ENCODE data around the gene ZNF221. TPM values are rescaled to one million over a fixed set of nuclear protein-coding genes. Genes with fewer than 3 reads are reported as not detected.

Gene ZNF221
- total and polyA plus RNA-seq, 9 donors: 2.2 to 11.5 (median 8.0) TPM

DNA sequence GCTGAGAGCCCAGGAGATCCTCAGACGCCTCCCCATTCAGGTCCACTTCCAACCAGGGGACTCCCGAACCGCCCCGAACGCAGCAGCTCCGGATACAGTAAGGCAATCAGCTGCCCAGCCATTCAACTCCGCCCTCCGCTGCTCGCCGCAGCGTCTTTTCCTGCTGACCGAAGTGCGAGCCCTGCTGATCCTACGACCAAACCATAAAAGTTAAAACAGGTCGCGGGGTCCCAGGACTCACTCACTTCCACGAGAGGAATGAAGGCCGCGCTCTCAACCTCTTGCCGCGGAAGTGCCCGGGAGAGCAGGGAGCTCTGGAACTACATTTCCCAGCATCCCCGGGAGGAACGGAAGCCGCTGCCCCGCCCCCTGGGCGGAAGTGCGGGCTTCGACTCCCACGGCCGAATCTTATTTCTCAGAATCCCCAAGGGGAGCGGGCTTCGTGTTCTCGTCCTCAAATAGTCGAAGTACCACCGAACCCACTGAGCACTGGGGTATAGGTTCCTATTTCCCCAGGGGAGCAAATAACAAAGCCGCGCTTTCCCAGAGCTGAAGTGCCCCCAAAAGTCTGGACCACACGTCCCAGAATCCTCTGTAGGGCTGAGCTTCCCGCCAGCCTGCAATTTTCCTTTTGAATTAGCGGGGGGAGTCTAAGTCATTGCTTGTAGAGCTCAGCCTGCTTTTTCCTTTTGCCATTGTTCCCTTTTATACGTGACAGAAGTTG, 15.9 kb upstream of the ZNF221 start, which contains the start of gene ZNF45:
Gene ZNF45 (minus strand): TSS at position 298 of the 724 bp plus-strand sequence. CDS start 13,097 bp downstream, outside the sequence.
- WGBS, 3 donors: 0% methylated on average over 41 to 42 of the region's 42 CpGs
- H3K36me3 ChIP-seq: no peaks in the 10 kb centered on the region
- H3K9me3 ChIP-seq: no peaks in the 10 kb centered on the region
- H3K4me3 ChIP-seq: peak within 1 kb of the TSS; percentile 70
- H3K27ac ChIP-seq: peak within 1 kb of the TSS; percentile 46 to 67
- no peaks in the 10 kb centered on the region for H3K27me3 ChIP-seq
- TF ChIP-seq EP300 (IDR thresholded peaks at IDR 0.05): no peak
- TF ChIP-seq, protein P1, sequence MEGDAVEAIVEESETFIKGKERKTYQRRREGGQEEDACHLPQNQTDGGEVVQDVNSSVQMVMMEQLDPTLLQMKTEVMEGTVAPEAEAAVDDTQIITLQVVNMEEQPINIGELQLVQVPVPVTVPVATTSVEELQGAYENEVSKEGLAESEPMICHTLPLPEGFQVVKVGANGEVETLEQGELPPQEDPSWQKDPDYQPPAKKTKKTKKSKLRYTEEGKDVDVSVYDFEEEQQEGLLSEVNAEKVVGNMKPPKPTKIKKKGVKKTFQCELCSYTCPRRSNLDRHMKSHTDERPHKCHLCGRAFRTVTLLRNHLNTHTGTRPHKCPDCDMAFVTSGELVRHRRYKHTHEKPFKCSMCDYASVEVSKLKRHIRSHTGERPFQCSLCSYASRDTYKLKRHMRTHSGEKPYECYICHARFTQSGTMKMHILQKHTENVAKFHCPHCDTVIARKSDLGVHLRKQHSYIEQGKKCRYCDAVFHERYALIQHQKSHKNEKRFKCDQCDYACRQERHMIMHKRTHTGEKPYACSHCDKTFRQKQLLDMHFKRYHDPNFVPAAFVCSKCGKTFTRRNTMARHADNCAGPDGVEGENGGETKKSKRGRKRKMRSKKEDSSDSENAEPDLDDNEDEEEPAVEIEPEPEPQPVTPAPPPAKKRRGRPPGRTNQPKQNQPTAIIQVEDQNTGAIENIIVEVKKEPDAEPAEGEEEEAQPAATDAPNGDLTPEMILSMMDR (IDR thresholded peaks at IDR 0.05): no peak
- no peak for TF ChIP-seq POLR2A (IDR thresholded peaks at IDR 0.05)
- peak; percentile 84 to 88 (median 85) for DNase-seq
- peaks cover 3% of the 10 kb centered on the region for H3K4me1 ChIP-seq (ENCODE audit: insufficient read depth)
- intact Hi-C loops (cut with DNase I): no loop called here

DNA sequence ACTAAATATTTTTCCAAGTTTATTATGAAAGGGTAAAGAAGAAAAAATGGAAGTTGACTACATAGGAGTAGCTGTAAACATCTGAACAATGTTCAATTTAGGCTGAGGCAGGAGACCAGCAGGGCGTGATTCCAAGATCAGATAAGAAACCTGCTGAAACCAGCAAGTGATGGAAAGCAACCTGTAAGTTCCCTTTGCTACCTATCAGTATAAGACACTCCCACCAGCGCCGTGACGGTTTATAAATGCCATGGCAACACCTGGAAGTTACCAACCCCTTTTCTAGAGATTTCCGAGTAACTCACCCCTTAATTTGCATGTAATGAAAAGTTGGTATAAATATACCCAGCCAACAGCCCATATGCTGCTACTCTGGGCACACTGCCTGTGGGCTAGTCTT, 14.8 kb upstream of the ZNF221 start:
- intact Hi-C loops (cut with DNase I): no loop called here
- no peaks in the 10 kb centered on the region for H3K27me3 ChIP-seq
- H3K4me1 ChIP-seq (ENCODE audit: insufficient read depth): peaks cover 3% of the 10 kb centered on the region
- no peak overlapping the region for H3K27ac ChIP-seq
- H3K36me3 ChIP-seq: no peaks in the 10 kb centered on the region
- H3K9me3 ChIP-seq: no peaks in the 10 kb centered on the region
- no peak overlapping the region for H3K4me3 ChIP-seq
- TF ChIP-seq EP300 (IDR thresholded peaks at IDR 0.05) (no peak), POLR2A (IDR thresholded peaks at IDR 0.05) (no peak)
- TF ChIP-seq, protein P1 (IDR thresholded peaks at IDR 0.05): no peak
- 73 to 84% (median 76%) methylated on average over 5 of the region's 5 CpGs for WGBS, 3 donors
- no peak for DNase-seq

- Histone ChIP-seq H3K27ac (no peak overlapping the region), H3K4me3 (no peak overlapping the region), H3K4me1 (ENCODE audit: insufficient read depth) (no peaks in the 10 kb centered on the region), H3K27me3 (no peaks in the 10 kb centered on the region), H3K36me3 (no peaks in the 10 kb centered on the region), H3K9me3 (no peaks in the 10 kb centered on the region)
- intact Hi-C loops (cut with DNase I): no loop called here
- WGBS, 3 donors: 40 to 77% (median 72%) methylated on average over 3 of the region's 3 CpGs
- no peak for DNase-seq
- TF ChIP-seq EP300 (IDR thresholded peaks at IDR 0.05) (no peak), POLR2A (IDR thresholded peaks at IDR 0.05) (no peak)
- TF ChIP-seq, protein P1 (IDR thresholded peaks at IDR 0.05): no peak
Observed at GRCh38 chr19:43939557-43940260, 11.3 kb upstream of the ZNF221 start.

- WGBS, 3 donors: 72 to 77% (median 77%) methylated on average over 4 of the region's 4 CpGs
- Histone ChIP-seq H3K4me3 (no peak overlapping the region), H3K27me3 (no peaks in the 10 kb centered on the region), H3K36me3 (no peaks in the 10 kb centered on the region), H3K9me3 (no peaks in the 10 kb centered on the region), H3K4me1 (ENCODE audit: insufficient read depth) (no peaks in the 10 kb centered on the region), H3K27ac (no peak overlapping the region)
- TF ChIP-seq EP300 (IDR thresholded peaks at IDR 0.05) (no peak), POLR2A (IDR thresholded peaks at IDR 0.05) (no peak)
- TF ChIP-seq, protein P1 (IDR thresholded peaks at IDR 0.05): no peak
- no peak for DNase-seq
- intact Hi-C loops (cut with DNase I): no loop called here
Observed at GRCh38 chr19:43940719-43941118, 10.3 kb upstream of the ZNF221 start.
